SHP77 treated with DMSO at 0.1 percent for 48 hours (cell line): ENCODE data around the gene GPR137.

ENCODE experiments used
- DNase-seq: peaks from one replicate; lab custom pipeline; 2025; lab: John Stamatoyannopoulos, UW

Gene GPR137

DNA sequence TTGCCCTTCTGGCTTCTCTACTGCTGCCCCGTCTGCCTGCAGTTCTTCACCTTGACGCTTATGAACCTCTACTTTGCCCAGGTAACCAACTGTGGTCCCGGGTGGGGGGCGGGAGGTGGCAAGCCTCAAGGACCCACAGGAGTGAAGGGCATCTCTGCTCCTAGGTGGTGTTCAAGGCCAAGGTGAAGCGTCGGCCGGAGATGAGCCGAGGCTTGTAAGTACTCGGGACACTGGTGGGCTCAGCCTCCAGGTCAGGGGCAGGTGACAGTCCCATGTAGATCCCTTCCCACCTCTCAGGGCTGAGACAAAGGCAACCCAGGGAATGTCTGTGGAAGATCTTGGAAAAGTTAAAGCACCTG is 1.1 kb downstream of the GPR137 start:
- no peak for DNase-seq

- no peak for DNase-seq
Measured at GRCh38 chr11:64287676-64288352, 2.2 kb downstream of the GPR137 start.

DNA sequence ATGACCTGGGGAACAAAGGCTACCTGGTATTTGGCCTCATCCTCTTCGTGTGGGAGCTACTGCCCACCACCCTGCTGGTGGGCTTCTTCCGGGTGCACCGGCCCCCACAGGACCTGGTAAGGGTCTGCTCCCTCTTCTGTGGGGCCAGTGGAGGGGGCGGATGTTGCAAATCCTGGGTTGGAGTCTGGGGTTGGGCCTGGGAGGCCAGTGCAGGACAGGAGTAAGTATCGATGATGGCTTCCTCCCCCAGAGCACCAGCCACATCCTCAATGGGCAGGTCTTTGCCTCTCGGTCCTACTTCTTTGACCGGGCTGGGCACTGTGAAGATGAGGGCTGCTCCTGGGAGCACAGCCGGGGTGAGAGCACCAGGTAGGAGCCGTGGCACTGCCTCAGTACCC is 2.7 kb downstream of the GPR137 start:
- DNase-seq = no peak

GRCh38 chr11:64289002-64289564 is 3.4 kb downstream of the GPR137 start:
- no peak for DNase-seq

DNA sequence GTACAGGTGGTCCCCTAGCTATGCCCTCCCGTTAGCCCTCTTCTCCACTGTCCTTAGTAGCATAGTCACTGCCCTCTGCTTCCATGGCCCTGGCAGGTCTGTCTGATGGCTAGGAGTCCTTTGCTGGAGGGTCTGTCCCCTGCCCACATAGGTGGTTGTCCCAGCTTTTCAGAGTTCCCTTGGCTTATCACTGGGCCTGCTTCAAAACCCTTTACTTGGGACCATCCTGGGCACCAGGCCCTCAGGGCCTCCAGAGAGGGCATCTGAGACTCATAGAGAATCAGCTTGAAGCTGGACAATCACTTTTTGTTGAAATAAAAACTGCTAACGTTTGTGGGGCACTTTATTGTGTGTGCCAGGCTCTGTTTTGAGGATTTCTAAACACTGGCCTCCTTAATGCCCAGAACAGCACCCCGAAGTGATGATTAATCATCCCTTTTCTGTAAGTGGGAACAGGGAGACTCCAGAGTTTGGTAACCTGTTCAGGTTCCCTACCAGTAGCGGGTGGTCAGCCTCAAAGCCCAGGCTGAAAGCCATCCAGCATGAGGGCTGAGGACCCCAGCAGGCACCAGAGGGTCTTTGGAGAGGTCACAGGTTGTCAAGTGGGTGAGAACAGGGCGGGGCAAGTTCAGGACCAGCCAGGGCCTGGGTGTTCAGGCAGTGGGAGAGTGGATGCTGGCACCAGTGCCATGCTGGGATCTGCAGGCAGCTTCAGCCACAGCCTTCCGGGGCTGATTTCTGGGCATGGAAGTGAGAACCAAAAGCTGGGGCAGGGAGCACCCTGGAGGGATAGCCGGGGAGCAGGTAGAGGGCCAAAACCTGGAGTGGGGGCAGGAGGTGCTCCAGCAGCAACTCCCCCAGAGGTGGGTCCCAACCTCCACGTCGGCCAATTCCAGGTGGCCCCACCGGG is 5.0 kb downstream of the GPR137 start:
- no peak for DNase-seq

DNA sequence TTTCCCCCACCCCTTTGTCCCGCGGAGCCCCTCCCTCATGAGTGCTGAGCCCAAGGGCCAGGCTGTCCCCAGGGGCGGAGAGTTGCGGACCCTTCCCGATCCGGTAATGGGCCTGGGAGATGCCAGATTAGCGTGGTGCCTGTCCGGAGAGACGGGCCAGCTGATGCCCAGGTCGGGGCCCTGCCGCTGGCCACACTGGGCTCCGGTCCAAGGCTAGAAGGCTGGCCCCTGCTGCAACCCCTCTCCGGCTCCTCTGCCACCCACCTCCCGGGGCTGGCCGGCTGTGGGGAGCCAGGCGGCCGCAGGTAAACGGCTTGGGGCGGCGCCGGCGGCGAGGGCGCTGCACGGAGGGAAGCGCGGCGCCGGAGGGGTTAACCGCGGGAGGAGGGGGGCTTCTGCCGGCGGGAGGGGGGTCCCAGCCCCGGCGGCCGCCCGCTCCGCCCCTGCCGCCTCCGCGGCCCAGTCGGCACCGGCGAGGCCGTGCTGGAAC is 5.7 kb downstream of the GPR137 start, which contains the start of gene KCNK4:
TSS of gene KCNK4 (plus strand) at position 41 of the 490 bp plus-strand sequence. CDS start 1,717 bp downstream, outside the sequence.
- DNase-seq = no peak

DNA sequence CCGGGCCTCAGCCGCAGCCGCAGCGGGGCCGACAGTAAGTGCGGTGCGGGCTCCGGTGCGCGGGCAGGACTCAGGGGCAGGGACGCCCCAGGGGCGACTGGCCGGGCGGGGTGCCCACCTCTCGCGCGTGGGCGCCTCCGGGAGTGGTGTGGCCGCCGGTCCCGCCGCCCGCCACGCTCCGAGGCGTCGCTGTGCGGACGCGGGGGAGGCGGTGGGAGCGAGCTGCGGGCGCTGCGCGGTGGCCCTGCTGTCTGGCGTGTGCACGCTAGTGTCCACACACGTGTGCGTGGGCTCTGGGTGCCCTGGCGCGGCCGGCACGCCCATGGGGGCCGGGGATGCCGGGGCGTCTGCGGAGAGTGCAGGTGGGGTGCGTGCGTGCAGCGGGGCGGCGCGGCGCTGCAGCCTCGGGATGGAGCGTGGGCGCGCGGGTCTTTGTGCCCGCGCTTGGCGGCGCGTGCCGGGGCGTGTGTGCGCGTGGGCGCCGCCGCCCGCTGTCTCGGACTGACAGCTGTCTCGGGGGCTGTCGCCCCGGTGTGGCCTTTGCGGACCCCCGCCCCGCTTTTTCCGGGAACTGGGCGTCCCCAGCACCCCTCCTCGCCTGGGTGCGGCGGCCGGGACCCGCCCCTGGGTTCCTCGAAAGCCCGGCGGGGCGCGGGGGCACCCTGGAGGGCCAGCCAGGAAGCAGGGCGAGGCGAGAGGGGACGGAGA is 6.3 kb downstream of the GPR137 start:
- no peak for DNase-seq

GRCh38 chr11:64292460-64293254 is 7.0 kb downstream of the GPR137 start:
- DNase-seq = no peak

GRCh38 chr11:64294774-64295173 is 9.1 kb downstream of the GPR137 start:
- DNase-seq = no peak

DNA sequence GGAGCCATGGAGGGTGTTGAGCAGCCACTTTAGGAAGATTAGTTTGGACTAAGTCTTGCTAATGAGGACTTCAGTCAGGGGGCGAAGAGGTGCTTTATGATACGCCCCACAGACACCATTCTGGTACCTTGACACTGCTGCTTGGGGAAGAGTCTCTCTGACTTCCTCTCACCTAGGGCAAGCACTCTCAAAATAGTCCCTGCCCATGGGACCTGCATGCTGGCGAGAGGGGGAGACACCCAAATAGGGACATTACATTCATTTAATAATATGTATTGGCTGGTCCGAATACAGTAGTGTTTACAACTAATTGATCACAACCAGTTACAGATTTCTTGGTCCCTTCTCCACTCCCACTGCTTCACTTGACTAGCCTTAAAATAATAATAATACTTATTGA is 10.1 kb downstream of the GPR137 start:
- DNase-seq = no peak

GRCh38 chr11:64296236-64296635 is 10.6 kb downstream of the GPR137 start:
- no peak for DNase-seq

DNA sequence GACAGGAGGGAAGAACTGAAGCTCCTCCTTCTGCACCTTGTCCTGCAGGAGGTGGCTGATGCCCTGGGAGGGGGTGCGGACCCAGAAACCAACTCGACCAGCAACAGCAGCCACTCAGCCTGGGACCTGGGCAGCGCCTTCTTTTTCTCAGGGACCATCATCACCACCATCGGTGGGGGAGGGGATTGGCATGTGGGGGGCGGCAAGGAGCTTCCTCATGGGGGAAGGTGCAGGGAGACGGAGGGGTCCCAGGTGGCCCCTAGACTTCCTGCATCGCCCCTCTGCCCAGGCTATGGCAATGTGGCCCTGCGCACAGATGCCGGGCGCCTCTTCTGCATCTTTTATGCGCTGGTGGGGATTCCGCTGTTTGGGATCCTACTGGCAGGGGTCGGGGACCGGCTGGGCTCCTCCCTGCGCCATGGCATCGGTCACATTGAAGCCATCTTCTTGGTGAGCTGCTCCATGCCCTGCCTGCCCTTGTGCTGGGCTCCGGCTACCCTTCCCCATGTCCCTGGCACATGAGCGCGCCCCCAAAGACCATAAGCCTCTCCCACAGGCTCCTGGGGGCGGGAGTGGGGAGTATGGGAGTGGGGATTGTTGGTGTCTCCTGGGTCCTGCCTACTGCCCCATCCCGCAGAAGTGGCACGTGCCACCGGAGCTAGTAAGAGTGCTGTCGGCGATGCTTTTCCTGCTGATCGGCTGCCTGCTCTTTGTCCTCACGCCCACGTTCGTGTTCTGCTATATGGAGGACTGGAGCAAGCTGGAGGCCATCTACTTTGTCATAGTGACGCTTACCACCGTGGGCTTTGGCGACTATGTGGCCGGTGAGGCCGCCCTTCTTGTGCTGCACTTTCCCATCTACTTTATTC is 11.4 kb downstream of the GPR137 start:
- DNase-seq = no peak

DNA sequence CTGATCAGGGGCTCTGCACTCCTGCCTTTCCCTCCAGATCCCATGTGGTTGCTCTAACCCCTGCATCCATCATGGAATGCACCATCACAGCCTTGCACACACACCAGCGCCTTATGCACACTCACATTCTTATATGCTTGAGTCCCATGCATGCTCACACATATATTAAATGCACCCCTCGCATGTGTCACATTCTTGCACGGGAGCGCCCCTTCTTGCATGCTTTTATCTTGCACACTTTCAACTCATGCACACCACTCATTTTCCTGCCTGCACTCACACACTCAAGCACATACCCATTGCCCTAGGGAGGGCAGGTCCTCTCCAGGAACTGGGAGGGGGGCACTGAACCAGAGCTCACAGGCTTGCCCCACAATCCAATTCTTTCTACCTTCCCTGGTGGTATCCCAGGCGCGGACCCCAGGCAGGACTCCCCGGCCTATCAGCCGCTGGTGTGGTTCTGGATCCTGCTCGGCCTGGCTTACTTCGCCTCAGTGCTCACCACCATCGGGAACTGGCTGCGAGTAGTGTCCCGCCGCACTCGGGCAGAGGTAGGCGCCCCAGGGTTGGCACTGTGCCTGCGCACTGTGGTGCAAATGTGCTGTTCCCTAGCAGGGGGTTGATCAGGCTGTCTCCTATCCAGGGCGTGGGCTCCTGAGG is 12.2 kb downstream of the GPR137 start:
- no peak for DNase-seq

DNA sequence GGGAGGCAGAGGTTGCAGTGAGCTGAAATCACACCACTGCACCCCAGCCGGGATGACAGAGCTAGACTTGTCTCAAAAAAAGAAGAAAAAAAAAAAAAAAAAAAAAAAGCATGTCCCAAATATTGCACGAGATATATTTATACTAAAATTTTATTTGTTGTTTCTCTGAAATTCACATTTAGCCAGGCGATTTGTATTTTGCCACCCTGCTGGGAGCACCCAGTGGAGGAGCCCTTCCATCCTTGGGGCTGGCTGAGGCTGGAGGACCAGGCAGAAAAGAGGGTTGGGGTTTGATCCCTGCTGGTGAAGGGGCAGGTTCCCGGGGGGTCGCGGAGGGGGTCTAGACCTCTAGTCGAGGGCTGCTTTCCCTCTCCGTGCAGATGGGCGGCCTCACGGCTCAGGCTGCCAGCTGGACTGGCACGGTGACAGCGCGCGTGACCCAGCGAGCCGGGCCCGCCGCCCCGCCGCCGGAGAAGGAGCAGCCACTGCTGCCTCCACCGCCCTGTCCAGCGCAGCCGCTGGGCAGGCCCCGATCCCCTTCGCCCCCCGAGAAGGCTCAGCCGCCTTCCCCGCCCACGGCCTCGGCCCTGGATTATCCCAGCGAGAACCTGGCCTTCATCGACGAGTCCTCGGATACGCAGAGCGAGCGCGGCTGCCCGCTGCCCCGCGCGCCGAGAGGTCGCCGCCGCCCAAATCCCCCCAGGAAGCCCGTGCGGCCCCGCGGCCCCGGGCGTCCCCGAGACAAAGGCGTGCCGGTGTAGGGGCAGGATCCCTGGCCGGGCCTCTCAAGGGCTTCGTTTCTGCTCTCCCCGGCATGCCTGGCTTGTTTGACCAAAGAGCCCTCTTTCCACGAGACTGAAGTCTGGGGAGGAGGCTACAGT is 13.6 kb downstream of the GPR137 start:
- DNase-seq = no peak

DNA sequence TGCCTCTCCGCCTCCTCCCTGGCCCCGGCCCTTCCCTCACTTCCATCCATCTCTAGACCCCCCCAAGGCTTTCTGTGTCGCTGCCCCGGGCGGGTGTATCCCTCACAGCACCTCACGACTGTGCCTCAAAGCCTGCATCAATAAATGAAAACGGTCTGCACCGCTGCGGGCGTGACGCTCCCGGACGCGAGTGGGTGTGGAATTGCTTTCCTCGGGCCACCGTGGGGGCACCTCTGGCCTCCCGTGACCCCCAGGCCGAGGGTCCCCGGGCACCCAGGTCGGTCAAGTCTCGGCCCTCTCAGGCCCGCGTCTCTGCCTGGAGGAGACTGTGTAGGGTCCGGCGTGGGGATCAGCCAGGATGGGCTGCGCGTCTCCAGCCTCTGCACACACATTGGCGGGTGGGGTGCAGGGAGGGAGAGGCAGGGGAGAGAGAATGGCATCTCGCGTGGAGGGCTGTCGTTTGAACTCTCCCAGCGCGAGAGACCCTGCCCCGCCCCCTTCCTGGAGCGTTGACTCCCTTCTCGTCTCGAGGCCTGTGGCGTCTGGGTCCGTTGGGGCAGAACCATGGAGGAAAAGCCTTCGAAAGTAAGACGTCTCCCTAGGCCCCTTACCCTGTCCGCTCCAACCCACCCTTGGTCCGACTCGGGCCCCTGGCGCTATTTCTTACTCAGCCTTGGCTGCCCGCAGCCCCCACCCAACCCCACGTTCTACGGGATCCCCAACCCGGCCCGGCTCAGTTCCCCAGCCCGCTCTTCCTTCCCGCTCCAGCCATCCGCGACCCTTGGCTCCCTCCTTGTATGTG is 14.4 kb downstream of the GPR137 start, which contains the start of gene CATSPERZ:
TSS of gene CATSPERZ (plus strand) at position 512 of the 802 bp plus-strand sequence. CDS start at position 565, 53 bp downstream.
- DNase-seq = no peak

- DNase-seq = no peak
Measured at GRCh38 chr11:64303109-64304031, 17.7 kb downstream of the GPR137 start.

DNA sequence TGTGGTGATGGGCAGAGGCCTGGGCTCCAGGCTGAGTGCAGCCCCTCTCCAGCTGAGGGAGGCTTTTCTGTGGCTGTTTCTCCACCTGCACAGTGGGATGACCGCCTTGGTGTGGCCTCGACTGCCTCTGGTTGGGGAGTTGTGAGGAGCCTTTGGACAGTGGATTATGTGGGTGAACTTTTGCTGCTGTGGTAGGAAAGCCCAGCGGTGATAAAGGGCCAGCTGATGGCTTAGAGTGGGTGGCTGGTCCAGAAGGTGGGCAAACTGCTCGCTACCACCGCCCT is 18.3 kb downstream of the GPR137 start:
- no peak for DNase-seq
